Neural cell (in vitro differentiated cells): ENCODE data around the gene NAPG. TPM values are rescaled to one million over a fixed set of nuclear protein-coding genes. Genes with fewer than 3 reads are reported as not detected.
A peak's percentile ranks its signal among the peaks of the same experiment; 100 is the strongest.

Experiments
- H2AFZ ChIP-seq: fragments of 200-600, 300-800 bp; sonication (generic), shearing (Covaris generic); 2 replicates; pipeline ENCODE4 v1.6.0; 2014; ENCODE audit warnings: low read depth, mild to moderate bottlenecking, antibody characterized with exemption, low read length, moderate library complexity
- H3F3A ChIP-seq: fragments of 200-600 bp; shearing (Covaris generic); 2 replicates; pipeline ENCODE4 v1.6.1; 2016; ENCODE audit warnings: mild to moderate bottlenecking, moderate library complexity, mixed read lengths, antibody characterized with exemption, low read length; ENCODE audit not compliant: insufficient read depth, poor library complexity, severe bottlenecking
- H3K27ac ChIP-seq: fragments of 200-600, 300-800 bp; sonication (generic), shearing (Covaris generic); 2 replicates; pipeline ENCODE4 v1.5.1; 2014; ENCODE audit warnings: mild to moderate bottlenecking, low read length, moderate library complexity
- H3K27me3 ChIP-seq: fragments of 300-800, 200-600 bp; sonication (generic), shearing (Covaris generic); 2 replicates; pipeline ENCODE4 v1.6.0; 2014; ENCODE audit warnings: mild to moderate bottlenecking, low read depth, low read length, moderate library complexity; ENCODE audit not compliant: insufficient read depth
- H3K36me3 ChIP-seq: fragments of 300-800, 200-600 bp; sonication (generic), shearing (Covaris generic); 2 replicates; pipeline ENCODE4 v1.5.1; 2014; ENCODE audit warnings: mild to moderate bottlenecking, antibody characterized with exemption, low read length, moderate library complexity; ENCODE audit not compliant: insufficient read depth
- H3K4me2 ChIP-seq: fragments of 300-800, 200-600 bp; sonication (generic), shearing (Covaris generic); 2 replicates; pipeline ENCODE4 v1.6.0; 2014; ENCODE audit warnings: mild to moderate bottlenecking, low read length
- H3K4me3 ChIP-seq: fragments of 300-800, 200-600 bp; sonication (generic), shearing (Covaris generic); 2 replicates; pipeline ENCODE4 v1.5.1; 2014; ENCODE audit warnings: mild to moderate bottlenecking, low read length, moderate library complexity
- H3K79me2 ChIP-seq: fragments of 200-600 bp; shearing (Covaris generic); replicated peaks from 2 replicates; pipeline ENCODE4 v1.6.0; 2014; ENCODE audit warnings: mild to moderate bottlenecking, low read length, moderate library complexity; ENCODE audit not compliant: insufficient read depth
- H3K9ac ChIP-seq: fragments of 300-800, 200-600 bp; sonication (generic), shearing (Covaris generic); 2 replicates; pipeline ENCODE4 v1.6.1; 2016; ENCODE audit warnings: mild to moderate bottlenecking, low read length, mixed read lengths
- H3K9me2 ChIP-seq: fragments of 200-600 bp; shearing (Covaris generic); 2 replicates; pipeline ENCODE4 v1.6.1; 2016; ENCODE audit warnings: mild to moderate bottlenecking, low read length, mixed read lengths; ENCODE audit not compliant: insufficient read depth
- H3K9me3 ChIP-seq: fragments of 200-600, 300-800 bp; sonication (generic), shearing (Covaris generic); 2 replicates; pipeline ENCODE4 v1.6.1; 2016; ENCODE audit warnings: mild to moderate bottlenecking, mixed run types, low read length, moderate library complexity, mixed read lengths
- H4K20me1 ChIP-seq: fragments of 200-600 bp; shearing (Covaris generic); 2 replicates; pipeline ENCODE4 v1.6.1; 2016; ENCODE audit warnings: mild to moderate bottlenecking, mixed run types; ENCODE audit not compliant: insufficient read depth
- CTCF ChIP-seq: fragments of 450-650 bp; IDR thresholded peaks from 2 replicates; pipeline ENCODE4 v1.5.1; 2014; ENCODE audit warnings: antibody characterized with exemption, mild to moderate bottlenecking, moderate library complexity; ENCODE audit not compliant: poor library complexity, severe bottlenecking
- EP300 ChIP-seq: fragments of 450-650 bp; conservative IDR thresholded peaks from 2 replicates; pipeline ENCODE4 v1.6.1; 2014; ENCODE audit warnings: antibody characterized with exemption, mild to moderate bottlenecking, moderate library complexity; ENCODE audit not compliant: poor library complexity, severe bottlenecking
- EZH2 ChIP-seq: fragments of 200-600, 300-800 bp; shearing (Covaris generic), sonication (generic); IDR thresholded peaks from 2 replicates; pipeline ENCODE4 v1.6.1; 2014; ENCODE audit warnings: antibody characterized with exemption, low read length, borderline replicate concordance, mild to moderate bottlenecking; ENCODE audit not compliant: insufficient read depth, poor library complexity, severe bottlenecking
- MXI1 ChIP-seq: fragments of 450-650 bp; conservative IDR thresholded peaks from 2 replicates; pipeline ENCODE4 v1.6.1; 2014; ENCODE audit warnings: antibody characterized with exemption, mild to moderate bottlenecking; ENCODE audit not compliant: poor library complexity, severe bottlenecking
- POLR2AphosphoS5 ChIP-seq: IDR thresholded peaks from 2 replicates; pipeline ENCODE4 v1.6.1; 2012
- RAD21 ChIP-seq: fragments of 450-650 bp; conservative IDR thresholded peaks from 2 replicates; pipeline ENCODE4 v1.6.1; 2014; ENCODE audit warnings: antibody characterized with exemption, mild to moderate bottlenecking, moderate library complexity
- REST ChIP-seq: IDR thresholded peaks from 2 replicates; pipeline ENCODE4 v1.6.1; 2012; ENCODE audit warnings: borderline replicate concordance
- SMC3 ChIP-seq: fragments of 450-650 bp; conservative IDR thresholded peaks from 2 replicates; pipeline ENCODE4 v1.6.1; 2014; ENCODE audit warnings: antibody characterized with exemption, mild to moderate bottlenecking, moderate library complexity; ENCODE audit not compliant: poor library complexity
- TAF1 ChIP-seq: IDR thresholded peaks from 2 replicates; pipeline ENCODE4 v1.6.1; 2012; ENCODE audit warnings: low read depth
- polyA plus RNA-seq: library from polyadenylated mRNA; depleted of rRNA; stranded (reverse); fragments of >200 nt; gene quantifications from 2 replicates; pipeline ENCODE4 v1.2.3, GENCODE V29; 2014

NAPG gene
- polyA plus RNA-seq, 1 donor from 2014 or later = 93.9 TPM

- TF ChIP-seq MXI1 (no peak), TAF1 (no peak), EP300 (no peak), REST (no peak), POLR2AphosphoS5 (no peak), SMC3 (no peak)
- H3K4me2 ChIP-seq = no peak overlapping the region
- no peak overlapping the region for H3K9ac ChIP-seq
- no peaks in the 10 kb centered on the region for H3K36me3 ChIP-seq
- no peak overlapping the region for H3K27ac ChIP-seq
- no peaks in the 10 kb centered on the region for H3K9me3 ChIP-seq
- no peaks in the 10 kb centered on the region for H3K9me2 ChIP-seq
- peak overlapping the region; percentile 87 for H3K4me3 ChIP-seq
- H4K20me1 ChIP-seq = no peaks in the 10 kb centered on the region
- no peaks in the 10 kb centered on the region for H3K27me3 ChIP-seq
- H3K79me2 ChIP-seq = peaks cover 26% of the 10 kb centered on the region
- no peak overlapping the region for H2AFZ ChIP-seq
- no peaks in the 10 kb centered on the region for H3F3A ChIP-seq
These were observed 1.1 kb upstream of the NAPG start for GRCh38 chr18:10524507-10525370.

GRCh38 chr18:10525371-10525691 is 496 bp upstream of the NAPG start:
- peak overlapping the region; percentile 75 for H3K9ac ChIP-seq
- no peaks in the 10 kb centered on the region for H3K36me3 ChIP-seq
- H2AFZ ChIP-seq = peak overlapping the region; percentile 17
- H3K4me3 ChIP-seq = peak overlapping the region; percentile 87
- no peaks in the 10 kb centered on the region for H4K20me1 ChIP-seq
- H3K9me3 ChIP-seq = no peaks in the 10 kb centered on the region
- no peaks in the 10 kb centered on the region for H3F3A ChIP-seq
- no peaks in the 10 kb centered on the region for H3K9me2 ChIP-seq
- no peak overlapping the region for H3K4me2 ChIP-seq
- no peaks in the 10 kb centered on the region for H3K27me3 ChIP-seq
- TF ChIP-seq TAF1 (no peak), CTCF (no peak), EP300 (no peak), EZH2 (no peak), RAD21 (no peak), POLR2AphosphoS5 (no peak), SMC3 (no peak)
- peak overlapping the region; percentile 80 for H3K27ac ChIP-seq
- H3K79me2 ChIP-seq = peaks cover 26% of the 10 kb centered on the region
